Stimulated activated naive CD4-positive, alpha-beta T cell (primary cell): ENCODE measurements around the gene CCNY.
"Not testable (repeated sequence)": the region's sequence is repeated elsewhere in the genome, so short reads cannot be mapped to it uniquely, and the experiment has no call there.

Experiments
- DNase-seq, 6 experiments: peaks; one replicate each; lab custom pipeline; 2025; lab: John Stamatoyannopoulos, UW

Gene CCNY

DNA sequence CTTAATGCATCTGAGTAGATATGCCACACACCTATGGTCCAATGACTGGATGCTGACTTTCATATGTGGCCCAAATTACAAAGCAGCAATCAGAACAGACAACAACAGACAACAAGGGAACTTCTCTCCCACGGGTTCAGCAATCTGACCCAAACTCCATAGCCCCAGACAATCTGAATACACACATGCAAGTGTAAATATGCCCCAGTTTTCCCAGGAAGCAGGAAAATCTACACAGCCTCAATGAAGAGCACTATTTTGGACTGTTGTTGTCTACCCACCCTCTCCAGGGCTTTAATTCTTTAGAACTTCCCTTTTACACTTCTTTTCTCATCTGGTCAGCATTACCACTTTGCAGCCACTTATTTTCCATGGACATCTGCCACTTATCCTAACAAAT lies 2.0 kb upstream of the CCNY start:
- no peak for DNase-seq

GRCh38 chr10:35335133-35336083 lies 901 bp upstream of the CCNY start:
- peak in 1 of 6 experiments; percentile 33 for DNase-seq

DNA sequence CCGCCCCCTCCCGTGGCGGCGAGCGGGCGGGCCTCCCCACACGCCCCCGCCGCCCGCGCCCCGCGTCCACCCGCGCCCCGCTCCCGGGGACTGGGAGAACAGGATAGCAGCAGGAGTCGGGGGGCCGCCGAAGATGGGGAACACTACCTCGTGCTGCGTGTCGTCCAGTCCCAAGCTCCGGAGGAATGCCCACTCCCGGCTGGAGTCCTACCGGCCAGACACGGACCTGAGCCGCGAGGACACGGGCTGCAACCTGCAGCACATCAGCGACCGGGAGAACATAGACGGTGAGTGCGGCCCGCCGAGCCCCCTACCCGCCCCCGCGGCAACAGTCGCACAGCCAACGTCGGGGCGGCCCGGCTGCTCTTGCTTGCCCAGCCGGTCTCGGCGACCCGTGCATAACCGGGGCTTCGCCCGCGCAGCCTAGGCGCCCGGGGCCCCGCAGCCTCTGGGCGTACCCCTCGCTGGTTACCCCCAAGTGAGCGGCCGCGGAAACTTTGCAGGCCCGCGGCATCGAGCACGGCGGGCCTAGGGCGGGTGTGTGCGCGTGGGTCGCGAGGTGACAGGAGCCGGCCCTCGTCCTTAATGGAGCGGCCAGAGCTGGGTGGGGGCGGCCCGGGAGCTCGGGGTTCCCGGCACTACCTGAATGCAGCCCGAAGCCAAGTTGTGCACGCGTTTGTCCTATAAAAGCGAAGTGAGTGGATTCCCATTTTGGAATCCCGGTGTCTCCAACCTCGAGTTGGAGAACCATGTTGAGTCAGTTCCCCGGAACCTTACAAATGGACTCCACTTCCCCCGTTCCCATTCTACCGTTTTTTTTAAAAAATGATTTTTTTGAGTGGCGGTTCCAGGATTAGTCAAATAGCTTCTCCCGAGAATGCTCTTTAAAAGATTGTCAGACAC lies 863 bp downstream of the CCNY start:
- peak in 5 of 6 experiments; percentile 7 to 32 (median 27) for DNase-seq

DNA sequence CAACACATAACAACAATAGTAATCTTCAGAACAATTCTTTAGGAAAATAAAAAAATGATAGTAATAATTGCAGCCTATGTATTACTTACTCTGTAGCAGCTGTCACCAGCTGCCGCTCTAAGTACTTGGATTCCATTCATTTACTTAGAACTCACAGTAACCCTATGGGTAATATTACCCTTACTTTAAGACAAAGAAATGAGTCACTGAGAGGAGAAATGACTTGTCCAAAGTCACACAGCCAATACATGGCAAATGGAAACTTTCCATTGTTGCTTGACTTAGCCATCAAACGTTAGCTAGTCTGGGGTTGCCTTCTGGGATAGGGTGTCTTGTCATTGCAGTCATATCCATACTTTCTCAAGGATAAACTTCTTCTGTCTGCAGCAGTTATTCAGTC lies 3.6 kb downstream of the CCNY start:
- no peak for DNase-seq

DNA sequence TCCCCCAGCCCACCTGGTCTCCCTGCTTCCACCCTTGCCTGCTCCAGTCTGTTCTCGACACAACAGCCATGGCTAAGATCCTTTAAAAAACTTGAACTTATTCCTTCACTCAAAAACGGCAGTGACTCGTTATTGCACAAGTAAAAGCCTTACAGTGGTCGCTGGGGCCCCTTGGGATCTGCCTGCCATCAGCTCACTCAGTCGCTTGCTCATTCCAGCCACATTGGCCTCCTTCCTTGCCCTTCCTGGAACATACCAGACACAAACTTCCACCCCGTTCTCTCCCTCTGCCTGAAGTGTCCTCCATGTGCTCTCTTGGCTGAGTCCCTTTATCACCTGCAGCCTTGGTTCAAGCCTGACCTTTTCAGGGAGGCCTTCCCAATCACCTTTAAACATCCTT lies 4.7 kb downstream of the CCNY start:
- no peak for DNase-seq

DNA sequence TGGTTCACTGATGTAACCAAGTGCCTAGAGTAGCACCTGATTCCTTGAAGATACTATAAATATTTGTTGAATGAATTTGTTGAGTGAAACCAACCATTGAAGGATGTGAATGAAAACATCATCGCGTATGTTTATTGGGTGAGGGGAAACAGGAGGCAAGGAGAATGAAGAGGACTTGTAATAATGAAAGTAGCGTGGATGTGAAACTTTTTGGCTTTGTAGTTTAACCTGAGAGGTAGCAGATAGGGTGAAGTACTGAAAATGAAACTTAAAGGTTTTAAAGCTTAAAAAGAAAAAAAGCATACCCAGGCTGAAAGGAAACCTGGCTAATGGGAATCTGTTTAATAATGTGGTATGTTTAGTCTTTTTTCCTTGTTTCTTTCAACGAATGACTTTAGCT lies 5.2 kb downstream of the CCNY start:
- DNase-seq = peak in 3 of 6 experiments; percentile 48 to 51 (median 48)

DNA sequence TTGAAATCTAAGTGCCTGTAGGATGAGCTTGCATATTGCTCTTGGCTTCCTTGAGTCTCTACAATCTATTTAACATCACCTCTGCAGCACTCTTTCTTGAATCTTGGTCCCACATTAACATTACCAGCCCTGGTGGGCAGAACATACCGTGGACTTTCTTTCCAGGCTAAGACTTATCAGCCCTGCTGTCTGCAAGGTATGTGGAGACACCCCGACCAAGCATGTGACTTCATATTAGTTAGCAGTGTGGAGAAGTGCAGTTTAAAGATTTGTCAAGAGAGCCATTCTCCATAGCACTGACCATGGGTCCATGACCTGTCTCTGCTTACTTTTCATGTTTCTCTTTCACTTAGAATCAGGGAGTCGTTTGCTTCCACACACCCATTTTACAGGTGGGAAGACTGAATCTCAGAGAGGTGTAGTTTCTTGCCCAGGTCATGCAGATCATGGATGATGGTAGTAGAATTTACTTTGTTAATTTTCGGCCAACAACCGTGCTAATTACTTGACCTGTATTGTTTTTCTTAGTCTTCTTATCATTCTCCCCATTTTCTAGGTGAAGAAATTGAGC lies 6.0 kb downstream of the CCNY start:
- no peak for DNase-seq

DNA sequence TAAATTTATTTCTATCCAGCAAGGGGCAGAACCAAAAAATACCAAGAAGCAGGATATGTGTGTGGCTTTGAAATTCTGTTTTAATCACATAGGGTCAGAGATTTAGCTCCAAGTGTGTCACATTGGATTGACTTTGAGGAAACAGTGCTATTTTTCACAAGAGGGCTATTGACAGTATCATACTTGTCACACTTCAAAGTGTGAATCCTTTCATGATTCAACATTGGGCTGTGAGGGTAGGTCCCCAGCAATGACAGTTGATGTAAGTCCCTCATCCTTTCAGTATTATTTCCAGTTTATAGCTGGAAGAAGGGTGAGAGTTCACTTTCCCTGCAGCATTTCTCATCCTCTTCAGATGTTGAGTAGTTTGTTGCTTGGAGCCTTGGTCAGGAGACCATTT lies 7.4 kb downstream of the CCNY start:
- DNase-seq = no peak

DNA sequence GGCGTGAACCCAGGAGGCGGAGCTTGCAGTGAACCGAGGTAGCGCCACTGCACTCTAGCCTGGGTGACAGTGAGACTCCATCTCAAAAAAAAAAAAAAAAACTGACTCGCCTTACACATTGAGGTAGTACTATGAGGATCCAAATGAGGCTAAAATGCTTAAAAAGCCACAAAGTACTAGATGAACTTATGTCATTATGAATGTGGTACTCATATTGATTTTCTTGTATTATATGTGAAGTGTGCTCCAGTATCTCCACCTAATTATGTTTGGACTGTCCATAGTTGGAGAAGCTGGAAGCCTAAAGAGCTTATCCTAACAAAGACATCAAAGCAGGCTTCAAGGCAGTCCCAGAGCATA lies 9.1 kb downstream of the CCNY start:
- DNase-seq = no peak

- no peak for DNase-seq
Measured at GRCh38 chr10:35346248-35346647, 9.9 kb downstream of the CCNY start.

- DNase-seq = no peak
Measured at GRCh38 chr10:35347121-35347562, 10.8 kb downstream of the CCNY start.

DNA sequence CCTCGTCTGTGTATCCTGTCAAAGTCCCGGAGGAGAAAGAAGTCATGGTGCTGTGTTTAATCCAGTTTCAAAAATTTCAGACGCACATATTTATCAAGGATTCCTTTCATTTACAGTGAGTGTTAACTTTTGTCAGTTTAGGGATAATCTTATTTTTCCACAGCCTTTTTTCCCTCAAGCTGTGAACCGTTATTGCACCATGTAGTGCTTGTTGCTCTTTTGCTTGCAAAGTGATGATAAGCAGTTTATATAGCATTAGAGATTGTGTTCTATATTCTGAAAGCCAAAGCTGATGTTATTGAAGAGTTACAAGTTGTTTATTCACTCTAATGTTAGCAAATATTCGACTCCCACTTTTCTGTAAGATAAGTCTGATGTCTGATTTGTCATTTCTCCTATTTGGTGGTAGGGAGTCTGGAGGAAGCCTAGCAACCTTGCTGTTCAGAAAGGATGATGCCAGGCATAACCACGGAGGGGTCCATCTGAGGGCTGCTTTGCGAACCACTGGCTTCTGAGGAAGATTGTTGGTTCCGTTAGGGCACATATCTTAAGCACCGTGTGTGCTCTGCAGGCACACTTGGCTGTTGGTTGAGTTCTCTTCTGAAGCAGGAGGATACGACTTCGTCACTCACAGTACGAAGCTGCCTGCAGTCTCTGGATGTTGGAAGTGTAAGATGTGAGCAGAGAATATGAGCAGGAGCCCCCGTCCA lies 11.7 kb downstream of the CCNY start:
- DNase-seq = no peak

DNA sequence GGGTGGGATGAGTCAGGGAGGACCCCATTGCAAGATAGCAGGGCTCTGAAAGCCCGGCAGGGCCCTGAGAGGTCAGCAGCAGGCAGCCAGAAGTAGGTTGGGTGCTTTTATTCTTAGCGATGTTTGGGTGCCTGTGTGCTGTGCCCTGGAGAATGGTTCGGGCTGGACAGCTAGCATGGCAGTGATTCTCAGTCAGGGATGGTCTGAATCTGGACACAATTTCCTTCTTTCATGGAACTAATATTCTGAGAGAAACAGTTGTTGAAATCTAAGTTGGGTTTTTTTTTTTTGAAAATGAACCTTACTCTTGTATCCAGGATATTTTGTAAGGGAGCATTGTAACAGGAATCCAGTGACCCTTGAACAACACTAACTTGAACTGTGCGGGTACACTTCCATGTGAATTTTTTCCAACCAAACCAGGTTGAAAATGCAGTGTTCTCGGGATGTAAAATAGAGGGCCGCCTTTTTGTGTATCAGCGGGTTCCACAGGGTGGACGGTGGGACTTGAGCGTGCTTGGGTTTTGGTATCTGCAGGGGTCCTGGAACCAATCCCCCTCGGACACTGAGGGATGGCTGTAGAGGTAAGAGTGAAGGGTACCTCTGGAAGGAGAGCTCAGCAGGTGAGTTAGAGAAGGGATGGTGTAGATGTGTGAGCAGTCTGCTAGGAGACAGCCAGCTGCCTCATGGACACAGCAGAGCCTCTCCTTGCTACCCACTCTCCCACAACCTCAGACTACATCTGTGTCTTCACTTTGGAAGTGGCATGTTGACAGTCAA lies 12.5 kb downstream of the CCNY start:
- DNase-seq = no peak

DNA sequence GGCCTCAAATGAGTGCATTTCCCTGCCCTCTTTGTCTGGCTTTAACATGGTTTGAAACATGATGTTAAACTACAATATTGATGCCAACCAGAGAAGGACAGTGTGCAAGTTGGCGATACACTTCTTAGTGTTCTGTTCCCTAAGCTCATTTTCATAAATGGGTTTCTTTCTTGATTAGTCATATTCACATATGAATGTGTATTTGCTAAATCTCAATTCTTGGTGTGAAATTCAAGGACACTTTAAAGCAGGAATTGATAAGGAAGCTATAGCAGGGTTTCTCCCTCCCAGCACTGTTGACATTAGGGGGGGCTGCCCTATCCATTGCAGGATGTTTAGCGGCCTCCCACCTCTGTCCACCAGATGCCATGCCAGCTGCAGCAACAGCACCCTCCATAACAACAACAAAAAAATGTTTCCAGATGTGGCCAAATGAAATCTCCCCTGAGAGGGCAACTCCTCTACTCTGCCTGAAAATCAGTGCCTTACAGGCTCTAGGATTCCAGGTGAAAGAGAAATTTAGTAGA lies 13.1 kb downstream of the CCNY start:
- DNase-seq = no peak

GRCh38 chr10:35351021-35351420 lies 14.7 kb downstream of the CCNY start:
- no peak for DNase-seq

DNA sequence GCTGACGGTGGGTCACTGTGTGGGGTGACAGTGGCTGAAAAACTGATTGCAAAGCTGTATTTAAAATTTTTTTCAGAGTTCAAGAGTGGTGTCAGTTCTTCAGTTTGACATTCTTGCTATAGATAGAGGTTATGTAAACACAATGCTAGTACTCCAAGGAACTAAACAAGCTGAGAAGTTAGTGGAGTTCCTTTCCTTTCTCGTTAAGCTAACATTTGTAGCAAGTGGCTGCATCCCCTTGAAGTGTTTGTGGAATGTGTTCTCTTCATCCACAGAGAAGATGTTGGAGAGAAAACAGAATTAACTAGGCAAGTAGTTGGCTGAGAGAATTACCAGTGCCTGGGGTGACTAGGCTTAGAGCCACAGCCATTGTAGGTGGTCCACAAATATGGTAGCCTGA lies 15.8 kb downstream of the CCNY start:
- DNase-seq = no peak

DNA sequence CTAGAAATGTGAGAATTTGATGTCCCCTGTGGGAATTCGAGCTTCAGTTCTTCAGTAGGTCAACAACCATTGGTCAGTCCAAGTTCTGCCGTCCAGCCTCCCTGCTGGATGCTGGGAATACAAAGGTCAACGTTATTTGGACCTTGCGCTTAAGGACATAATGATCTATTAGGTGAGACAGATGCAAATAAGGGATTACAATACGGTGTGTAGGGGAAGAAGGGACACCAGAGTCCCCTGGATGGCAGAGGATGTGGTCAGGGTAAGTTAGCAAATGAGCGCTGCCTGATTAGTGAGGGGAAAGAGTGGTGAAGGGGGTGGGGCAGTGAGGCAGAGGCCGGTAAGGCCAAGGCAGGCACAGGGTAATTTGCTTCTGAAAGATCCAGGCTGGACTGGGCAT lies 16.2 kb downstream of the CCNY start:
- DNase-seq = no peak

DNA sequence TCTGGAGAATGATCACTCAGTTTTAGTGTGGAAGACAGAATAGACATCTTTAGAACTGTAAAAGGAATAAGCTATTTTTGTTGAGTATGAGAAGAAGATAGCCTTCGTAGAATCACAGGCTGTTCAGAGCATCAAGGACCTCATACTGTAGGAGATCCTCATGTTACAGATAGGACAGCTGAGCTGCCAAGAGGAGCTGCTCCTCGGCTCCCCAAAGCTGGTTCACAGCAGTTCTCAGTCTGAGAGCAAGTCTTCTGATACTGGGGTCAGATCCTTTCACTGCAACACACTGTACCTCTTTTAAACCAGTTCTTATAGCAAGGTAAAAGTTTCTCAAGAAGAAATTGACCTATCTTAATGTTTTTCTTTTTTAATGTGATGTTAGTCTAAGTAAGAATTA lies 17.1 kb downstream of the CCNY start:
- no peak for DNase-seq

DNA sequence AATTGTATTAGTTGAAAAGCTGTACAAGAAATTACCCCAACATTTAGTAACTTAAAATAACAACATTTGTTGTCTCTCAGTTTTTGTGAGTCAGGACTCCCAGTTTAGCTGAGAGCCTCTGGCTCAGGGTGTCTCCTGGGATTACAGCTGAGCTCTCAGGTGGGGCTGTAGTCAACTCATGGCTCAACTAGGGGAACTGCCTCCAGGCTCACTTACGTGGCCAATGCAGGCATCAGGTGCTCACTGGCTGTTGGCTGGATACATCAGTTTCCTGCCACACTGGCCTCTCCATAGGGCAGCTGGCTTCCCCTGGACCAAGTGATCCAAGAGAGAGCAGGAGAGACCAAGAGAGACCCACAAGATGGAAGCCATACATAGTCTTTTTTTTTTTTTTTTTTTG lies 17.5 kb downstream of the CCNY start:
- DNase-seq = no peak

DNA sequence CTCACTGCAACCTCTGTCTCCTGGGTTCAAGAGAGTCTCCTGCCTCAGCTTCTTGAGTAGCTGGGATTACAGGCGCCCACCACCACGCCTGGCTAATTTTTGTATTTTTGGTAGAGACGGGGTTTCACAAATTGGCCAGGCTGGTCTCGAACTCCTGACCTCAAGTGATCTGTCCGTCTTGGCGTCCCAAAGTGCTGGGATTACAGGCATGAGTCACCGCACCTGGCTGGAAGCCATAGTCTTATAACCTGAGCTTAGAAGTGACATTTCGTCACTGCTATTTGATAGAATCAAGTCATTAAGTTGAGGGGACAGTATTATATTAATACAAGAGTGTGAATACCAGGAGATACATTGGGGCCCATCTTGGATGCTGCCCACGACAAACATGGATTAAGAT lies 17.9 kb downstream of the CCNY start:
- DNase-seq = not testable (repeated sequence)
